OCI-LY3 (cell line): ENCODE measurements around the gene MUS81.
"Not testable (repeated sequence)": the region's sequence is repeated elsewhere in the genome, so short reads cannot be mapped to it uniquely, and the experiment has no call there.

Experiments
- H2AFZ ChIP-seq: fragments of 200-600, 300-600 bp; shearing (Covaris generic); 2 replicates; pipeline ENCODE4 v1.6.0; 2014; ENCODE audit warnings: antibody characterized with exemption, low read depth, low read length
- H3K27ac ChIP-seq: fragments of 200-600, 300-600 bp; sonication (generic); 2 replicates; pipeline ENCODE4 v1.5.1; 2014; ENCODE audit warnings: mild to moderate bottlenecking, low read length, moderate library complexity, mixed read lengths
- H3K27me3 ChIP-seq: fragments of 200-600, 300-600 bp; sonication (generic); 2 replicates; pipeline ENCODE4 v1.6.1; 2014; ENCODE audit warnings: low read depth, low read length, mixed read lengths
- H3K36me3 ChIP-seq: fragments of 200-600, 300-600 bp; sonication (generic); replicated peaks from 2 replicates; pipeline ENCODE3; 2014; ENCODE audit warnings: low read depth, low read length, mixed read lengths
- H3K4me1 ChIP-seq: fragments of 300-600, 200-600 bp; sonication (generic); 2 replicates; pipeline ENCODE4 v1.6.1; 2014; ENCODE audit warnings: low read length, mixed read lengths
- H3K4me2 ChIP-seq: fragments of 200-600, 300-600 bp; sonication (generic); 2 replicates; pipeline ENCODE4 v1.6.1; 2014; ENCODE audit warnings: low read length, mixed read lengths
- H3K4me3 ChIP-seq: fragments of 300-600, 200-600 bp; sonication (generic); 2 replicates; pipeline ENCODE4 v1.5.1; 2014; ENCODE audit warnings: antibody characterized with exemption, mild to moderate bottlenecking, low read length, moderate library complexity
- H3K79me2 ChIP-seq: fragments of 300-600, 200-600 bp; shearing (Covaris generic); 2 replicates; pipeline ENCODE4 v1.6.1; 2014; ENCODE audit warnings: mild to moderate bottlenecking, low read length, mixed read lengths
- H3K9ac ChIP-seq: fragments of 300-600, 200-600 bp; shearing (Covaris generic); 2 replicates; pipeline ENCODE4 v1.6.0; 2014; ENCODE audit warnings: mild to moderate bottlenecking, low read length, moderate library complexity
- H3K9me3 ChIP-seq: fragments of 200-600, 300-600 bp; shearing (Covaris generic); 2 replicates; pipeline ENCODE4 v1.6.1; 2014; ENCODE audit warnings: low read length, mixed read lengths; ENCODE audit not compliant: insufficient read depth
- H4K20me1 ChIP-seq: fragments of 200-600, 300-600 bp; sonication (generic); 2 replicates; pipeline ENCODE4 v1.6.1; 2016; ENCODE audit warnings: low read length, mixed read lengths; ENCODE audit not compliant: insufficient read depth
- EZH2phosphoT487 ChIP-seq: fragments of 200-600 bp; shearing (Covaris generic); IDR thresholded peaks from 2 replicates; pipeline ENCODE4 v1.6.1; 2018; ENCODE audit warnings: antibody characterized with exemption, mixed run types, low read depth
- TF ChIP-seq, protein P1 (sequence below): fragments of 200-600, 300-600 bp; sonication (generic); IDR thresholded peaks from 2 replicates; pipeline ENCODE4 v1.5.1; 2014; ENCODE audit warnings: antibody characterized with exemption, low read length, low read depth

Gene MUS81

DNA sequence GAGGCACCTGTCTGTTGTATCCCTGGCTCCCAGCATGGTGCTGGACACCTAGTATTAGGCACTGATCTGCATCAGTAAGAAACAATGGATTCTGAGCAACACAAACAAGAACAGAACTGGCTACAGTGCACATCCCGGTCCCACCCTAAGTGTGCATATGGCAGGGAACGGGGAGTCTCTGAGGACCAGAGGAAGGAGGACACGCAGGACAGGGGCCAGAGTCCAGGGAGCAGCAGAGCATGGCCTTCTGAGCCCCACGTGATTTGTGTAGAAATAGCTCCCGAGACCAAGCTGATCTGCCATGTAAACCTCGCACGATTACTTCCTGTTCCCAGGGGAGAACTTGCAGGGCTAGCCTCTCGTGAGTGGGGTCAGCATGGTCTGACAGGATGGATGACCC is 39.1 kb upstream of the MUS81 start:
- no peak overlapping the region for H3K27ac ChIP-seq
- H2AFZ ChIP-seq, result peak overlapping the region; percentile 93

DNA sequence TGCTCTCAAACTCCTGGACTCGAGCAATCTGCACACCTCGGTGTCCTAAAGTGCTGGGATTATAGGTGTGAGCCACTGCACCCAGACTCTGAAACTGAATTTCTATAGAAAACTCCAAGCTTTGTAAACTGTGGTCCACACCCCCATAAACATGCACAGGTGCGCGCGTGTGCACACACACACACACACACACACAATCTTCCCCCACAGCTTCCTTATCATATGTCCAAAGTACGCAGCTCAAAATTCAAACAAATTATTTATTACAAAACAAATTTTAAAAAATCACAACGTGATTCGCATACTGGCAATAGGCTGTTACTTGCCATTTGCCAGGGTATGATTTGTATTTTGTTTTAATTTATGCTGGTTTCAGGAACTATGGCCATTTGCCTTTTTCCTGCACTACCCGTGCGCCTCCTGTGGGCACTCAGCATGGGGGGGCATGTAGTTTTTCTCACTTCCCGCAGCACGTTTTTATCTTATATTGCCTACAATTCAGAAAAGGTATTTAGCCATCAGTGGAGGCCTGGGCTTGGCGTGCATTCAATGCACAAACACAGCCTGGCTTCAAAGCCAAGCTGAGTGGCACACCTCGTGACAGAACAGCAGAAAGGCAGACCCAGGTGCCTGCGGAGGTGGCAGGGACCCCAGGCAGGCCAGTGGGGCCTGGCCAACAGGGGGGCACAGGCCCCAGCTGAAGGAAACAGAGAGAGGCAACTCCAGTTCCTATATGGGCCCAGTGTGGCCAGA is 37.3 kb upstream of the MUS81 start:
- Histone ChIP-seq H3K27me3 (no peaks in the 10 kb centered on the region), H3K36me3 (no peaks in the 10 kb centered on the region), H3K27ac (no peak overlapping the region), H3K9me3 (no peaks in the 10 kb centered on the region), H3K4me3 (no peak overlapping the region), H3K79me2 (no peaks in the 10 kb centered on the region), H4K20me1 (no peaks in the 10 kb centered on the region), H3K9ac (no peak overlapping the region), H3K4me1 (peaks cover 12% of the 10 kb centered on the region), H2AFZ (no peak overlapping the region), H3K4me2 (no peak overlapping the region)
- TF ChIP-seq EZH2phosphoT487, result no peak
- TF ChIP-seq, protein P1, sequence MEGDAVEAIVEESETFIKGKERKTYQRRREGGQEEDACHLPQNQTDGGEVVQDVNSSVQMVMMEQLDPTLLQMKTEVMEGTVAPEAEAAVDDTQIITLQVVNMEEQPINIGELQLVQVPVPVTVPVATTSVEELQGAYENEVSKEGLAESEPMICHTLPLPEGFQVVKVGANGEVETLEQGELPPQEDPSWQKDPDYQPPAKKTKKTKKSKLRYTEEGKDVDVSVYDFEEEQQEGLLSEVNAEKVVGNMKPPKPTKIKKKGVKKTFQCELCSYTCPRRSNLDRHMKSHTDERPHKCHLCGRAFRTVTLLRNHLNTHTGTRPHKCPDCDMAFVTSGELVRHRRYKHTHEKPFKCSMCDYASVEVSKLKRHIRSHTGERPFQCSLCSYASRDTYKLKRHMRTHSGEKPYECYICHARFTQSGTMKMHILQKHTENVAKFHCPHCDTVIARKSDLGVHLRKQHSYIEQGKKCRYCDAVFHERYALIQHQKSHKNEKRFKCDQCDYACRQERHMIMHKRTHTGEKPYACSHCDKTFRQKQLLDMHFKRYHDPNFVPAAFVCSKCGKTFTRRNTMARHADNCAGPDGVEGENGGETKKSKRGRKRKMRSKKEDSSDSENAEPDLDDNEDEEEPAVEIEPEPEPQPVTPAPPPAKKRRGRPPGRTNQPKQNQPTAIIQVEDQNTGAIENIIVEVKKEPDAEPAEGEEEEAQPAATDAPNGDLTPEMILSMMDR, result no peak

More for the DNA sequence above, 39.1 kb upstream of the MUS81 start:
- Histone ChIP-seq H3K27me3 (no peaks in the 10 kb centered on the region), H3K4me2 (peak overlapping the region; percentile 25; the same call in 1 of the 2 replicates), H3K9ac (no peak overlapping the region), H3K79me2 (no peaks in the 10 kb centered on the region), H3K36me3 (no peaks in the 10 kb centered on the region), H3K4me3 (no peak overlapping the region), H4K20me1 (no peaks in the 10 kb centered on the region), H3K4me1 (peaks cover 17% of the 10 kb centered on the region), H3K9me3 (no peaks in the 10 kb centered on the region)
- TF ChIP-seq EZH2phosphoT487, result no peak
- TF ChIP-seq, protein P1, result no peak

DNA sequence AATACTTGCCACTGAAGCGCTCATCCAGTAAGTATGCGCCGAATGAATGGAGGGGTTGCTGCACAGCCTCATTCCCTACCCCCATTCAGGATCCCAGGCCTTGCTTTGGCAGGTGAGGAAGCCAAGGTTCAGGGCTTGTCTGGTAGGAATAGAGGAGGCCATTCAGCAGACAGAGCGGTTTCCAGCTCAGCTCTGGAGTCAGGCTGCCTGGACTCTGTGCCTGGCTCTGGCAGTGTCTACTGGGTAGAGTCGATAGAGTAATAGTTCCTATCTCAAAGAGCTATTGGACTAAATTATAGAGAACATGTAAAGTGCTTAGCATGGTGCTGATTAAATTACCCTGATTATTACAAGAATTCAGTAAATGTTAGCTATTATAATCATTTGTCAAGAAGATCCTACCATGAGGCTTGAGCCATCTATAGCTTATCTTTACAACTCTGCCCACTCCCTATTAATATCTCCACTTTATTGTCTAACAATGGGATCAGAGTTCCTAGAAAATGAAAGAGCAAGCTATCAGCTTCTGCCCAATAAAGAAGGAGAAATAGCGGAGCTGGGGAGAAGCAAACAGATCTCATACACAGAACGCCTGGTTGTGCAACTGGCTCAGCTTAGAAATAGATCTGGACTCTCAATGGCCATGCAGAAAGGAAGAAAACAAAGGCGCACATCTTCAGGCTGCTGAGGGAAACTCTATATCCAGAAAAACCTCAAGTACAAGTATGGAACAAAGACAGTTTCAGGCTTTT is 33.1 kb upstream of the MUS81 start:
- H3K9ac ChIP-seq, result no peak overlapping the region
- no peak overlapping the region for H3K4me3 ChIP-seq
- H3K27me3 ChIP-seq, result peaks cover 18% of the 10 kb centered on the region
- no peak for TF ChIP-seq EZH2phosphoT487
- TF ChIP-seq, protein P1, result no peak
- H3K9me3 ChIP-seq, result no peaks in the 10 kb centered on the region
- no peaks in the 10 kb centered on the region for H4K20me1 ChIP-seq
- H3K4me2 ChIP-seq, result no peak overlapping the region
- H2AFZ ChIP-seq, result no peak overlapping the region
- H3K4me1 ChIP-seq, result peaks cover 4% of the 10 kb centered on the region
- no peak overlapping the region for H3K27ac ChIP-seq
- H3K36me3 ChIP-seq, result no peaks in the 10 kb centered on the region
- no peaks in the 10 kb centered on the region for H3K79me2 ChIP-seq

DNA sequence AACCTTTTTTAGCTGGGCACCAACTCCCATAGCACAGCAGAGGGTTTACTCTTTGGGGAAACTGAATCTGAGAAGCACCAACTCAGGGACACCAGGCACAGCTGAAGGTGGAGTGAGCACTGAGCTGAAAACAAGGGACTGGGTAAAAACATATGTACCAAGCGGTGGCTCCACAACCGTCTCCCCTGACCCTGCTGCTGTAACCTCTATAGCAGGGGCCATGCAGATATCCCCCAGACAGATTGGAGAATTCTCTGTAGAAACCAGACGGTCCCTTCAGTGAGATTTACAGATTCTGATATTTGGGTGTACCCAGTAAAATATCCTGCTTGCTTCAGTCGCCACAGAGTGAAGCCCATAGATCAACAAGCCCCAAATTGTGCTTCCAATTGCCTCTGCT is 30.8 kb upstream of the MUS81 start:
- no peak overlapping the region for H3K4me3 ChIP-seq
- H3K9ac ChIP-seq, result no peak overlapping the region
- no peak for TF ChIP-seq EZH2phosphoT487
- TF ChIP-seq, protein P1, result no peak
- H2AFZ ChIP-seq, result no peak overlapping the region
- H3K36me3 ChIP-seq, result no peaks in the 10 kb centered on the region
- H3K27ac ChIP-seq, result no peak overlapping the region
- H4K20me1 ChIP-seq, result no peaks in the 10 kb centered on the region
- peaks cover 19% of the 10 kb centered on the region for H3K27me3 ChIP-seq
- no peaks in the 10 kb centered on the region for H3K9me3 ChIP-seq
- H3K79me2 ChIP-seq, result no peaks in the 10 kb centered on the region
- H3K4me1 ChIP-seq, result peaks cover 4% of the 10 kb centered on the region
- no peak overlapping the region for H3K4me2 ChIP-seq

DNA sequence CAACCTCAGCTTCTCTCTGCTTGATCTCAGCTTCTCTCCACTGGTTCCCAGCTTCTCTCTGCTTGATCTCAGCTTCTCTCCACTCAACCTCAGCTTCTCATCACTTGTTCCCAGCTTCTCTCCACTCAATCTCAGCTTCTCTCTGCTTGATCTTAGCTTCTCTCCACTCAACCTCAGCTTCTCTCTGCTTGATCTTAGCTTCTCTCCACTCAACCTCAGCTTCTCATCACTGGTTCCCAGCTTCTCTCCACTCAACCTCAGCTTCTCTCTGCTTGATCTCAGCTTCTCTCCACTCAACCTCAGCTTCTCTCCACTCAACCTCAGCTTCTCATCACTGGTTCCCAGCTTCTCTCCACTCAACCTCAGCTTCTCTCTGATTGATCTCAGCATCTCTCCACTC is 28.0 kb upstream of the MUS81 start:
- not testable (repeated sequence) for H2AFZ ChIP-seq, H3K4me2 ChIP-seq, H3K9me3 ChIP-seq, H3K27ac ChIP-seq, H3K36me3 ChIP-seq, H3K4me3 ChIP-seq, H4K20me1 ChIP-seq, H3K79me2 ChIP-seq, H3K4me1 ChIP-seq, H3K9ac ChIP-seq
- peaks cover 19% of the 10 kb centered on the region for H3K27me3 ChIP-seq
